Breast epithelium (tissue), 4 donors: ENCODE results near the gene UBR2. TPM values are rescaled to one million over a fixed set of nuclear protein-coding genes. Genes with fewer than 3 reads are reported as not detected.
A peak's percentile ranks its signal among the peaks of the same experiment; 100 is the strongest.

Source experiments
- DNase-seq, 2 donors: peaks; one replicate each; pipeline ENCODE4 v3.0.0-alpha.2; 2019; ENCODE audit warnings: low spot score in 2 of 2
- H3K27ac ChIP-seq, 2 donors: fragments of 200-600 bp; sonication (generic) in 1 of 2; one replicate each; pipeline ENCODE4 v1.5.1; 2016 to 2019; ENCODE audit warnings: mild to moderate bottlenecking in 1 of 2
- H3K27me3 ChIP-seq, 2 donors: fragments of 200-600 bp; sonication (generic) in 1 of 2; one replicate each; pipeline versions ENCODE4 v1.5.1 to v1.6.0; 2017 to 2019; ENCODE audit warnings: control low read depth in 1 of 2, mild to moderate bottlenecking in 1 of 2
- H3K36me3 ChIP-seq: fragments of 200-600 bp; one replicate; pipeline ENCODE4 v1.5.1; 2019
- H3K4me1 ChIP-seq, 2 donors: fragments of 200-600 bp; sonication (generic); one replicate each; pipeline ENCODE4 v1.5.1; 2016 to 2019; ENCODE audit warnings: control low read depth in 1 of 2
- H3K4me3 ChIP-seq, 3 donors: fragments of 200-600 bp; sonication (generic); 1 replicate in 2 of 3; 2 replicates in 1 of 3; pipeline ENCODE4 v1.5.1; 2016 to 2019; ENCODE audit warnings: mild to moderate bottlenecking in 3 of 3, moderate library complexity in 2 of 3
- H3K9me3 ChIP-seq, 2 donors: fragments of 200-600 bp; sonication (generic) in 1 of 2; one replicate each; pipeline ENCODE4 v1.5.1; 2016 to 2019; ENCODE audit warnings: control low read depth in 1 of 2
- CTCF ChIP-seq, 3 donors: fragments of 450-650 bp; IDR thresholded peaks; one replicate each; pipeline ENCODE4 v1.5.1; 2016 to 2017; ENCODE audit warnings: antibody characterized with exemption in 3 of 3, mild to moderate bottlenecking in 3 of 3, moderate library complexity in 3 of 3
- POLR2A ChIP-seq: fragments of 450-650 bp; IDR thresholded peaks from one replicate; pipeline ENCODE4 v1.6.1; 2016; ENCODE audit warnings: antibody characterized with exemption, mild to moderate bottlenecking, moderate library complexity
- POLR2AphosphoS5 ChIP-seq, 3 donors: sonication (generic); formaldehyde crosslinking; IDR thresholded peaks; one replicate each; pipeline ENCODE4 v1.6.1; 2017; ENCODE audit warnings: antibody characterized with exemption in 3 of 3
- intact Hi-C: fragments of 100-400 bp; cut with DNase I; formaldehyde crosslinking; loops from one replicate; pipeline ENCODE4 v1.15.1; 2023; ENCODE audit warnings: low total_unique reads
- total RNA-seq, 3 donors: library from RNA; depleted of rRNA; stranded (reverse); fragments of >200 nt; gene quantifications; one replicate each; pipeline ENCODE4 v1.1.0, GENCODE V29; 2016

Gene UBR2
- total RNA-seq, 3 donors from 2014 or later, result 33.8 to 46.2 (median 33.8) TPM

- TF ChIP-seq POLR2A (no peak), CTCF (IDR thresholded peaks at IDR 0.05) (no peak)
- no peak for DNase-seq
- Histone ChIP-seq H3K36me3 (peaks cover 7% of the 10 kb centered on the region), H3K9me3 (no peaks in the 10 kb centered on the region), H3K4me3 (no peak overlapping the region), H3K27me3 (no peaks in the 10 kb centered on the region), H3K27ac (peak overlapping the region; percentile 72 to 74), H3K4me1 (peaks cover 0 to 23% of the 10 kb centered on the region in 2 donors)
- intact Hi-C loops, result no loop called here
Observed at GRCh38 chr6:42690872-42691271, 127.0 kb downstream of the UBR2 start.

- peak overlapping the region; percentile 66 to 72 for H3K27ac ChIP-seq
- no peaks in the 10 kb centered on the region for H3K27me3 ChIP-seq
- H3K36me3 ChIP-seq, result peaks cover 7% of the 10 kb centered on the region
- H3K9me3 ChIP-seq, result no peaks in the 10 kb centered on the region
- TF ChIP-seq CTCF (IDR thresholded peaks at IDR 0.05) (no peak), POLR2AphosphoS5 (IDR thresholded peaks at IDR 0.05) (peak in 1 of 3 donors; percentile 53), POLR2A (no peak)
- H3K4me1 ChIP-seq, result peaks cover 0 to 23% of the 10 kb centered on the region in 2 donors
- intact Hi-C loops, result no loop called here
- H3K4me3 ChIP-seq, result no peak overlapping the region
- DNase-seq, result peak in 1 of 2 donors; percentile 82
Observed at GRCh38 chr6:42692137-42692911, 128.5 kb downstream of the UBR2 start.

- H3K36me3 ChIP-seq, result no peaks in the 10 kb centered on the region
- peaks cover 0 to 23% of the 10 kb centered on the region in 2 donors for H3K4me1 ChIP-seq
- DNase-seq, result no peak
- TF ChIP-seq POLR2A (no peak), CTCF (IDR thresholded peaks at IDR 0.05) (no peak), POLR2AphosphoS5 (IDR thresholded peaks at IDR 0.05) (no peak)
- no peaks in the 10 kb centered on the region for H3K9me3 ChIP-seq
- no peak overlapping the region for H3K4me3 ChIP-seq
- intact Hi-C loops, result no loop called here
- H3K27ac ChIP-seq, result peak overlapping the region; percentile 66 to 72
- H3K27me3 ChIP-seq, result no peaks in the 10 kb centered on the region
Observed at GRCh38 chr6:42693725-42694323, 130.0 kb downstream of the UBR2 start.

GRCh38 chr6:42694586-42694985, 130.8 kb downstream of the UBR2 start:
- Histone ChIP-seq H3K4me3 (no peak overlapping the region), H3K9me3 (no peaks in the 10 kb centered on the region), H3K27me3 (no peaks in the 10 kb centered on the region), H3K4me1 (peaks cover 0 to 23% of the 10 kb centered on the region in 2 donors), H3K27ac (peak overlapping the region; percentile 13 to 72), H3K36me3 (no peaks in the 10 kb centered on the region)
- intact Hi-C loops, result no loop called here
- TF ChIP-seq CTCF (IDR thresholded peaks at IDR 0.05) (no peak), POLR2AphosphoS5 (IDR thresholded peaks at IDR 0.05) (no peak), POLR2A (no peak)
- no peak for DNase-seq
